ENCODE measurements around the gene TSPOAP1. TPM values are rescaled to one million over a fixed set of nuclear protein-coding genes. Genes with fewer than 3 reads are reported as not detected.

The TSPOAP1 gene
- total and polyA plus RNA-seq, 2 of the 13 experiments (the other 11 are each of a cell fraction or from before 2014, with no cell fraction given), result not detected

- no peaks in the 10 kb centered on the region for H4K20me1 ChIP-seq (ENCODE audit: insufficient read depth, low read length)
- H3K4me2 ChIP-seq (ENCODE audit: low read depth, low read length), result no peak overlapping the region
- peaks cover 18% of the 10 kb centered on the region for H3K4me1 ChIP-seq (ENCODE audit: insufficient read depth, low read length)
- intact Hi-C loops (cut with micrococcal nuclease; ENCODE audit: unreplicated experiment) (no loop called here), in situ Hi-C loops (cut with HindIII; ENCODE audit: extremely low pct_ligation_motif_present, low pct_unique_long_range_greater_than_20kb) (loop anchor here (5.0 kb wide), 1 partner anchor 141 kb away; no protein-coding TSS in a partner anchor)
- no TSS peak for BruUV-seq (replicated peaks)
- CTCF ChIA-PET (ENCODE audit: low intra/inter-chr PET ratio, low total read pairs), result interaction anchor here (3.1 kb wide), 1 partner anchor 141 kb away, joined by 22 read pairs; no protein-coding TSS in a partner anchor
- no peaks in the 10 kb centered on the region for H3K79me2 ChIP-seq (ENCODE audit: insufficient read depth, low read length)
- TF ChIP-seq CEBPG (CRISPR knock-in tag; IDR thresholded peaks at IDR 0.05) (no peak), MLX (CRISPR knock-in tag; IDR thresholded peaks at IDR 0.05) (no peak), CEBPZ (IDR thresholded peaks at IDR 0.05; ENCODE audit: low read length) (no peak), NR2F2 (IDR thresholded peaks at IDR 0.05; ENCODE audit: borderline replicate concordance, low read depth) (no peak), ZNF777 (CRISPR knock-in tag; IDR thresholded peaks at IDR 0.05) (no peak), KMT2A (CRISPR knock-in tag; IDR thresholded peaks at IDR 0.05) (no peak), TP53 (CRISPR knock-in tag; conservative IDR thresholded peaks at IDR 0.05) (no peak), ZBTB38 (CRISPR knock-in tag; IDR thresholded peaks at IDR 0.05) (no peak), HNRNPL (IDR thresholded peaks at IDR 0.05; ENCODE audit: low read depth, low read length) (no peak), NBN (conservative IDR thresholded peaks at IDR 0.05) (no peak), ZNF101 (CRISPR knock-in tag; IDR thresholded peaks at IDR 0.05; ENCODE audit: borderline replicate concordance, low read depth) (no peak)
- no peak overlapping the region for H3K9ac ChIP-seq (ENCODE audit: insufficient read depth, low read depth, low read length)
- POLR2A ChIA-PET, result no interaction called here
- no peak overlapping the region for H3K4me3 ChIP-seq (replicated peaks in 1 of 3; ENCODE audit: insufficient read depth in 1 of 3, low read depth in 2 of 3, low read length in 3 of 3)
- H3K27ac ChIP-seq (ENCODE audit: extremely low read length, insufficient read depth, low read length), result no peak overlapping the region
- H3K27me3 ChIP-seq (ENCODE audit: control insufficient read depth in 1 of 2, insufficient read depth in 2 of 2, low read length in 2 of 2), result peaks cover 30 to 84% of the 10 kb centered on the region in 2 experiments; a peak in 4 of 5 replicates
- no peaks in the 10 kb centered on the region for H3K9me3 ChIP-seq (ENCODE audit: low read length)
- WGBS (ENCODE audit: low lambda C conversion rate), result 29% methylated on average over 16 of the region's 19 CpGs
- H2AFZ ChIP-seq (ENCODE audit: low read length), result no peak overlapping the region
- ATAC-seq (no peak), FAIRE-seq (no peak), DNase-seq (ENCODE audit: low spot score) (no peak)
- H3K36me3 ChIP-seq (replicated peaks in 1 of 2; ENCODE audit: control insufficient read depth in 1 of 2, insufficient read depth in 2 of 2, low read length in 2 of 2), result no peaks in the 10 kb centered on the region
Measured at GRCh38 chr17:58306131-58306951, 22.3 kb downstream of the TSPOAP1 start.

Measured in HepG2 (cell line).